ENCODE results near the gene UNKL. TPM values are rescaled to one million over a fixed set of nuclear protein-coding genes. Genes with fewer than 3 reads are reported as not detected.

Gene UNKL
- total and polyA plus RNA-seq, 8 donors = 4.4 to 22.1 (median 10.2) TPM

DNA sequence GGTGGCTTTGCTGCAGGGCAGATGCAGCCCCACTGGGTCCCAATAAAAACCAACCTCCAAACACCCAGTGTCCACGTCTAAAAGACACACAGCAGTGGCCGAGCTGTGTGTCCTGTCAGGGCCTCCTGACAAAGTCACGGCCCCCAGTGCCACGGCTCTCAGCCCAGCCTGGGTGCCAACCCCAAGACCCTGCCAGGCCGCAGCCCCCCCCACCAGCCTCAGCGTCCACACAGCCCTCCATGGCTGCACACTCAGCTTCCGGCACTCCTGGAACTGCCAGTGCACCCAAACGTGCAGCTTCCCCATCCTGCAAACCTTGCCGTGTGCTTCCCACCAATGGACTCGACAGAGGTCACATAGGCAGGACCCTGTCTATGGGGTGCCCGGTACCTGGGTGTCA lies 33.5 kb upstream of the UNKL start:
- Histone ChIP-seq H3K36me3 (peaks cover 0 to 6% (median 3%) of the 10 kb centered on the region in 3 donors), H3K4me1 (no peaks in the 10 kb centered on the region), H3K9me3 (no peaks in the 10 kb centered on the region), H3K27ac (no peak overlapping the region), H3K27me3 (no peaks in the 10 kb centered on the region), H3K4me3 (no peak overlapping the region)
- intact Hi-C loops (cut with DNase I) = no loop called here
- TF ChIP-seq, protein P1, sequence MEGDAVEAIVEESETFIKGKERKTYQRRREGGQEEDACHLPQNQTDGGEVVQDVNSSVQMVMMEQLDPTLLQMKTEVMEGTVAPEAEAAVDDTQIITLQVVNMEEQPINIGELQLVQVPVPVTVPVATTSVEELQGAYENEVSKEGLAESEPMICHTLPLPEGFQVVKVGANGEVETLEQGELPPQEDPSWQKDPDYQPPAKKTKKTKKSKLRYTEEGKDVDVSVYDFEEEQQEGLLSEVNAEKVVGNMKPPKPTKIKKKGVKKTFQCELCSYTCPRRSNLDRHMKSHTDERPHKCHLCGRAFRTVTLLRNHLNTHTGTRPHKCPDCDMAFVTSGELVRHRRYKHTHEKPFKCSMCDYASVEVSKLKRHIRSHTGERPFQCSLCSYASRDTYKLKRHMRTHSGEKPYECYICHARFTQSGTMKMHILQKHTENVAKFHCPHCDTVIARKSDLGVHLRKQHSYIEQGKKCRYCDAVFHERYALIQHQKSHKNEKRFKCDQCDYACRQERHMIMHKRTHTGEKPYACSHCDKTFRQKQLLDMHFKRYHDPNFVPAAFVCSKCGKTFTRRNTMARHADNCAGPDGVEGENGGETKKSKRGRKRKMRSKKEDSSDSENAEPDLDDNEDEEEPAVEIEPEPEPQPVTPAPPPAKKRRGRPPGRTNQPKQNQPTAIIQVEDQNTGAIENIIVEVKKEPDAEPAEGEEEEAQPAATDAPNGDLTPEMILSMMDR (IDR thresholded peaks at IDR 0.05) = no peak
- ATAC-seq = no peak
- peak in 1 of 6 donors; percentile 60 for DNase-seq
- no peak for FAIRE-seq
- WGBS, 2 donors = 91 to 93% methylated on average over 11 of the region's 11 CpGs

DNA sequence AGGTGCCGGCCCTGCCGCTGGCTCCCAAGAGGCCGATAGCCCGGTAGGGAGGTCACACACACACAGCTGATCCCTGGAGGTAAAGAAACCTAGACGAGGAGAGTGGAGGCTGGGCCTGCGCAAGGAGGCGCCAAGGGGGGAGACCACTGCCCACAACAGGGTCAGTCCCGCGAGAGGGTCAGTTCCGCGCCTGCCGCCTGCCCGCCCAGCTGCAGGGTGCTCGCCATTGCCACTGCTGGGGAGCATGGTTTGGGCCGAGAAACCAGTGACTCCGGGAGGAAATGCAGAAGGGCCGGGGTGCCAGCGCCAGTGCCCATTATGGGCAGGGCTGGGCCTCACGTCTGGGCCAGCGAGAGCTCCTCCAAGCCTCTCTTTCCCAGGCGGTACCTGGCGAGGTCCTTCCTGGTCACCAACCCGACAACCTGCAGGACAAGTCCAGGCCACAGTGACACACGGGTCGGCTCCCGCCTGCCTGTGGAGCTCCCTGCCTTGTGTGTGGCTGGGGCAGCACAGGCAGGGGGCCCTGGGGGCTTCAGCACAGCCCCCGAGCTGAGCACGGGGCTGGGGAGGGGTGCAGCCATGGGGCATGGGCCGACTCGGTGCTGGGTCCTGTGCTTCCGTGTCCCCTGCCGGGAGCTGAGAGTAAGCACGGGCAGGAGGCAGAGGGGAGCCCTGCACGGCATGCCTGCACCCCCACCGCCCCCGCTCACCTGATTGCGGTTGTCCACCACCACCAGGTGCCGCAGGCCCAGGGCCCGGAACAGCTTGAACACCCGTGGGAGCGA lies 32.0 kb upstream of the UNKL start:
- no peak for DNase-seq
- 93% methylated on average over 35 to 41 of the region's 41 CpGs for WGBS, 2 donors
- Histone ChIP-seq H3K36me3 (no peaks in the 10 kb centered on the region), H3K4me3 (no peak overlapping the region), H3K27me3 (no peaks in the 10 kb centered on the region), H3K9me3 (no peaks in the 10 kb centered on the region), H3K4me1 (no peaks in the 10 kb centered on the region), H3K27ac (no peak overlapping the region)
- ATAC-seq = no peak
- TF ChIP-seq, protein P1 (IDR thresholded peaks at IDR 0.05) = no peak
- intact Hi-C loops (cut with DNase I) = no loop called here
- FAIRE-seq = no peak

DNA sequence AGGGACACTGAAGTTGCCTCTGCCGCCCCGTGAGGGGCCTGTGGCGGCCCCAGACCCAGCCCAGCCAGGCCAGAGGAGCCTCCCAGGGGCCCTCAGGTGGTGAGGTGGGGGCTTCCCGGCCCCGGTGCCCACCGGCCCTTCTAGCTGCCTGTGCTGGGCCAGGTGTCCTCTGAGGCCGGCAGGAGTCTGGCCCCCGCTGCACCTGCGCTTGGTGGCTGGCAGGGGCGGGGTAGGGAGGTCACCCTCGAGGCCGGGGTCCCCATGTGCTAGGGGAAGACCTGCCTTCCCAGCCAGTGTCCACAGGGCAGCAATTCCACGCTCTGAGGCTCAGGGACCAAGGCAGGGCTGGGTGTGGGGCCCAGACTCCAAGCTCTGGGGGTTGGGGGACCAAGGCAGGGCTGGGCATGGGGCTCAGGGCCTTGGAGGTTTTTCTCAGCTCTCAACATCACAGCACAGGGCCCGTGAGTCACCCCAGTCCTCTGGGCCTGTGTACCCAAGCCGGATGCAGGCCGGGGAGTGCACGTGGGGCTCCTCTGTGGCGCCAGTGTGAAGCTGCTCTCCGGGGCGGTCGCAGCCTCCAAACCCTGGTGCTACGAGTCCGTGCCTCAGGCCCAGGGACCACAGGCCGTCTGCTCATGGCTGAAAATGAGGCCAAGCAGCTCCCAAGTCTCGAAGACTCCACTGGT lies 31.2 kb upstream of the UNKL start:
- Histone ChIP-seq H3K4me1 (no peaks in the 10 kb centered on the region), H3K4me3 (no peak overlapping the region), H3K27me3 (no peaks in the 10 kb centered on the region), H3K36me3 (no peaks in the 10 kb centered on the region), H3K9me3 (no peaks in the 10 kb centered on the region), H3K27ac (no peak overlapping the region)
- ATAC-seq (no peak), FAIRE-seq (no peak), DNase-seq (no peak)
- intact Hi-C loops (cut with DNase I) = no loop called here
- TF ChIP-seq, protein P1 (IDR thresholded peaks at IDR 0.05) = no peak
- 85 to 90% methylated on average over 25 of the region's 25 CpGs for WGBS, 2 donors

DNA sequence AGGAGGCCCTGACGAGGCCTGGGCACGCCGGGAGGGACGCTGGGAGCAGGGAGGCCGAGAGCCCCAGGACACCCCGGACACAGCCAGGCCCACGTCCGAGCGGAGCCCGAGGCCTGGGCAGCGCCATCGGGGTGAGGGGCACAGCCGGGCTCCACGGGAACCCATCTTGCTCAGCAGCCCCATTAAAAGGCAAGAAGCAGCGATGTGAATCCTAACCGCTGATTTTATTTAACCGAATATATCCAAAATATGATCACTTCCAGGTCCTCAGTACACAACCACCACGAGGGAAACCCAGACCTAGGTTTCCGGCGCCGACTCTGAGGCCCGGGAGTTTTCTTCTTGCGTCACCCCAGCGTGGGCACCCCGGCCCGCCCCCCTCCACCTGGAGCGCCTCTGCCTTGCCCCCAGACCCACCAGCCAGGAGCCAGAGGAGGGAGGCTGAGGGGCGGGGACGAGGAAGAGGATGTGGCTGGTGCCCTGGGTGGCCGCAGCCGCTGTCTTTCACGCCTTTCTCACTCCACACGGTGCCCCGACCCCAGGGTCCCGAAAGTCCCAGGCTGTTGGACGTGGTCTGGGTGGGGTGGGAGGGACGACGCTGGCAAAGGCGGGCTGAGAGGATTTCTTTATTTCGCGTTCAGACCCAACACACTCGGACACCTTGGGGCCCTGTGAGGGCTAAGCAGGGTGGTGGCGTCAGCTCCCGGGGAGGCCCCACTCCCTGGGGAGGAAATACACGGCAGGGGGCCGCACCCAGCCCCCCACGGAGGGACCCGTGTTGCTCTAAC lies 30.4 kb upstream of the UNKL start:
- no peak overlapping the region for H3K4me3 ChIP-seq
- intact Hi-C loops (cut with DNase I) = no loop called here
- H3K27me3 ChIP-seq = no peaks in the 10 kb centered on the region
- TF ChIP-seq, protein P1 (IDR thresholded peaks at IDR 0.05) = no peak
- no peaks in the 10 kb centered on the region for H3K9me3 ChIP-seq
- no peak overlapping the region for H3K27ac ChIP-seq
- H3K36me3 ChIP-seq = no peaks in the 10 kb centered on the region
- no peak for FAIRE-seq
- H3K4me1 ChIP-seq = no peaks in the 10 kb centered on the region
- WGBS, 2 donors = 81 to 89% methylated on average over 46 to 48 of the region's 48 CpGs
- ATAC-seq = no peak
- DNase-seq = no peak

Data from pancreas (tissue), 10 donors.